ENCODE data around the gene ADAMTS20. TPM values are rescaled to one million over a fixed set of nuclear protein-coding genes. Genes with fewer than 3 reads are reported as not detected.

Gene ADAMTS20
- total RNA-seq, 3 donors from 2014 or later, result not detected

- intact Hi-C loops (cut with DNase I; ENCODE audit: low total_unique reads), result no loop called here
- Histone ChIP-seq H3K4me3 (no peak overlapping the region), H3K27ac (no peak overlapping the region), H3K4me1 (no peaks in the 10 kb centered on the region), H3K27me3 (no peaks in the 10 kb centered on the region), H3K36me3 (no peaks in the 10 kb centered on the region), H3K9me3 (no peaks in the 10 kb centered on the region)
- no peak for DNase-seq (ENCODE audit: low spot score in 2 of 2)
- no peak for TF ChIP-seq CTCF (IDR thresholded peaks at IDR 0.05)
- no peak for TF ChIP-seq POLR2AphosphoS5 (IDR thresholded peaks at IDR 0.05)
- TF ChIP-seq POLR2A (IDR thresholded peaks at IDR 0.05), result no peak
Observed at GRCh38 chr12:43332977-43333640, 218.9 kb downstream of the ADAMTS20 start.

DNA sequence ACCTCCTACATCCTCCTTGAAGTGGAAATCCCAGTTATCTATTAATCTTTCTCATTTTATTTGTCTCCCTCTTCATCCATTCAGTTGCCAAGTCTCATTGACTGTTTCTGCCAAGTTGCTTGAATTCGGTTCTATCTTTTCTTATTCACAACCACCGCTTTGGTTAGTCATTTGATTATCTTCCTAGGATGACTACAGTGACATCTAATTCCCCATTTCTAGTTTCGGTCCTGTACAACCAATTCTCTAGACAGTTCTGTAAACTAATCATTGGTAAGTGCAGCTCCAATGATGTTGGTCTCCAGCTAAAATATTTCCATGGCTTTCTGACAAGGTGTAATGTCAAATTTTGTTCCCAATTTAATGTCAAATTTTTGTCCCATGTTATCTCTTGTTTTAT is 220.1 kb downstream of the ADAMTS20 start:
- intact Hi-C loops (cut with DNase I; ENCODE audit: low total_unique reads), result no loop called here

DNA sequence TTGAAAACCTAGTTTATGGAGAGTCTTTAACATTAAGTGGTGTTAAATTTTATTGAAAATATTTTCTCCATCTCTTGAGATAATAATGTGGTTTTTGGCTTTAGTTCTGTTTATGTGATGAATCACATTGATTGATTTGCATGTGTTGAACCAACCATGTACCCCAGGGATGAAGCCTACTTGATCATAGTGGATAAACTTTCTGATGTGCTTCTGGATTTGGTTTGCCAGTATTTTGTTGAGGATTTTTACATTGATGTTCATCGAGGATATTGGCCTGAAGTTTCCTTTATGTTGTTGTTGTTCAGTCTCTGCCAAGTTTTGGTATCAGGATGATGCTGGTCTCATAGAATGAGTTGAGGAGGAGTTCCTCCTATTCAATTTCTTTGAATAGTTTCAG is 222.6 kb downstream of the ADAMTS20 start:
- Histone ChIP-seq H3K27me3 (no peaks in the 10 kb centered on the region), H3K9me3 (no peaks in the 10 kb centered on the region), H3K4me3 (no peak overlapping the region)

More for the DNA sequence above, 220.1 kb downstream of the ADAMTS20 start:
- H3K27ac ChIP-seq, result no peak overlapping the region
- no peaks in the 10 kb centered on the region for H3K9me3 ChIP-seq
- H3K4me3 ChIP-seq, result no peak overlapping the region
- TF ChIP-seq POLR2AphosphoS5 (IDR thresholded peaks at IDR 0.05) (no peak), POLR2A (IDR thresholded peaks at IDR 0.05) (no peak), CTCF (IDR thresholded peaks at IDR 0.05) (no peak)
- no peaks in the 10 kb centered on the region for H3K36me3 ChIP-seq
- H3K27me3 ChIP-seq, result no peaks in the 10 kb centered on the region
- H3K4me1 ChIP-seq, result no peaks in the 10 kb centered on the region
- DNase-seq (ENCODE audit: low spot score in 2 of 2), result no peak

GRCh38 chr12:43325786-43326185 is 226.2 kb downstream of the ADAMTS20 start:
- Histone ChIP-seq H3K36me3 (no peaks in the 10 kb centered on the region), H3K27ac (no peak overlapping the region)
- DNase-seq (ENCODE audit: low spot score in 2 of 2), result no peak

More for the DNA sequence above, 222.6 kb downstream of the ADAMTS20 start:
- no peaks in the 10 kb centered on the region for H3K4me1 ChIP-seq
- no peak overlapping the region for H3K27ac ChIP-seq
- intact Hi-C loops (cut with DNase I; ENCODE audit: low total_unique reads), result no loop called here
- no peak for TF ChIP-seq POLR2A (IDR thresholded peaks at IDR 0.05)
- no peak for DNase-seq (ENCODE audit: low spot score in 2 of 2)
- no peaks in the 10 kb centered on the region for H3K36me3 ChIP-seq

DNA sequence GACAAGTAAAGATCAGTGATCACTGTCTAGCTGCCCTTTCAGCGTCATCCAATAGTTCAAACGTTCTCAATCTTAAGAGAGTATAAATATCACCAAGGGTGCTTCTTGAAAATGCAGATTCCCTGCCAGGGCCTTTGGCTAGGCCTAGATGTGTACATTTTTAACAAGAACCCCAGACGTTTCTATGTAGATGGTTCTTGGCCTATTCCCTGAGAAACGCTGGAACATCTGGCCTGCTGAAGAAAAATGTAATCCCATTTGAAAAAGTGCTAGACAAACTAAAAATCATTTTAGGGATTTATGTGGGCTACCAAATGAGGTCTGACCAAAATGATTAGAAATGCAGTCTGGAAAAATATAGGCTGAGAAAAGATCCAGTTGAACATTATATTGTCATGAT is 231.7 kb downstream of the ADAMTS20 start:
- no peaks in the 10 kb centered on the region for H3K36me3 ChIP-seq
- no peaks in the 10 kb centered on the region for H3K27me3 ChIP-seq
- no peak overlapping the region for H3K4me3 ChIP-seq
- no peak for TF ChIP-seq POLR2A (IDR thresholded peaks at IDR 0.05)
- TF ChIP-seq POLR2AphosphoS5 (IDR thresholded peaks at IDR 0.05), result no peak
- TF ChIP-seq CTCF (IDR thresholded peaks at IDR 0.05), result no peak
- no peaks in the 10 kb centered on the region for H3K9me3 ChIP-seq
- no peak overlapping the region for H3K27ac ChIP-seq
- H3K4me1 ChIP-seq, result no peaks in the 10 kb centered on the region
- intact Hi-C loops (cut with DNase I; ENCODE audit: low total_unique reads), result no loop called here
- no peak for DNase-seq (ENCODE audit: low spot score in 2 of 2)

More at GRCh38 chr12:43325786-43326185, 226.2 kb downstream of the ADAMTS20 start:
- no peaks in the 10 kb centered on the region for H3K27me3 ChIP-seq
- H3K4me3 ChIP-seq, result no peak overlapping the region
- H3K4me1 ChIP-seq, result no peaks in the 10 kb centered on the region
- no peaks in the 10 kb centered on the region for H3K9me3 ChIP-seq
- intact Hi-C loops (cut with DNase I; ENCODE audit: low total_unique reads), result no loop called here
- TF ChIP-seq POLR2AphosphoS5 (IDR thresholded peaks at IDR 0.05) (no peak), CTCF (IDR thresholded peaks at IDR 0.05) (no peak), POLR2A (IDR thresholded peaks at IDR 0.05) (no peak)

Data from breast epithelium (tissue), 4 donors.